Osteoblast (primary cell): ENCODE measurements around the gene GRIK2. TPM values are rescaled to one million over a fixed set of nuclear protein-coding genes. Genes with fewer than 3 reads are reported as not detected.

Experiments used
- DNase-seq: peaks from one replicate; pipeline ENCODE4 v3.0.0; 2011; ENCODE audit warnings: low spot score, mixed read lengths; ENCODE audit not compliant: insufficient read length; ENCODE audit errors: missing footprints
- H2AFZ ChIP-seq: 2 replicates; pipeline ENCODE4 v1.6.0; 2011; ENCODE audit warnings: mild to moderate bottlenecking, low read length
- H3K27ac ChIP-seq: 2 replicates; pipeline ENCODE4 v1.5.1; 2011; ENCODE audit warnings: mild to moderate bottlenecking, low read depth, low read length, moderate library complexity
- H3K27me3 ChIP-seq: 2 replicates; pipeline ENCODE4 v1.6.0; 2012; ENCODE audit warnings: mild to moderate bottlenecking, control low read depth, inconsistent platforms, low read length, moderate library complexity; ENCODE audit not compliant: insufficient read depth
- H3K36me3 ChIP-seq: 2 replicates; pipeline ENCODE4 v1.5.1; 2011; ENCODE audit warnings: mild to moderate bottlenecking, low read length, control low read depth, moderate library complexity; ENCODE audit not compliant: insufficient read depth
- H3K4me1 ChIP-seq: 2 replicates; pipeline ENCODE4 v1.5.1; 2011; ENCODE audit warnings: mild to moderate bottlenecking, low read length, control low read depth, moderate library complexity; ENCODE audit not compliant: insufficient read depth
- H3K4me2 ChIP-seq: 2 replicates; pipeline ENCODE4 v1.6.0; 2011; ENCODE audit warnings: mild to moderate bottlenecking, low read length; ENCODE audit not compliant: insufficient read depth
- H3K4me3 ChIP-seq: fragments of 200-600 bp; sonication (generic); 3 replicates; pipeline ENCODE4 v1.5.1; 2012; ENCODE audit warnings: mild to moderate bottlenecking, low read length, inconsistent platforms; ENCODE audit not compliant: insufficient read depth
- H3K79me2 ChIP-seq: 2 replicates; pipeline ENCODE4 v1.6.0; 2012; ENCODE audit warnings: mild to moderate bottlenecking, low read length, control low read depth, inconsistent platforms; ENCODE audit not compliant: insufficient read depth
- H3K9me3 ChIP-seq: 2 replicates; pipeline ENCODE4 v1.5.1; 2011; ENCODE audit warnings: low read depth, low read length, control low read depth
- H4K20me1 ChIP-seq: 2 replicates; pipeline ENCODE4 v1.6.0; 2012; ENCODE audit warnings: mild to moderate bottlenecking, low read length, control low read depth; ENCODE audit not compliant: insufficient read depth
- total RNA-seq: library from RNA; depleted of rRNA; stranded (reverse); fragments of >200 nt; gene quantifications from 2 replicates; pipeline ENCODE4 v1.2.3, GENCODE V29; 2012
- TF ChIP-seq, protein P1 (sequence below): IDR thresholded peaks from 2 replicates; pipeline ENCODE4 v1.5.1; 2011; ENCODE audit warnings: mild to moderate bottlenecking, low read depth, low read length, moderate library complexity; ENCODE audit errors: extremely low read depth

GRIK2 gene
- total RNA-seq, 1 donor = 0.72 TPM

DNA sequence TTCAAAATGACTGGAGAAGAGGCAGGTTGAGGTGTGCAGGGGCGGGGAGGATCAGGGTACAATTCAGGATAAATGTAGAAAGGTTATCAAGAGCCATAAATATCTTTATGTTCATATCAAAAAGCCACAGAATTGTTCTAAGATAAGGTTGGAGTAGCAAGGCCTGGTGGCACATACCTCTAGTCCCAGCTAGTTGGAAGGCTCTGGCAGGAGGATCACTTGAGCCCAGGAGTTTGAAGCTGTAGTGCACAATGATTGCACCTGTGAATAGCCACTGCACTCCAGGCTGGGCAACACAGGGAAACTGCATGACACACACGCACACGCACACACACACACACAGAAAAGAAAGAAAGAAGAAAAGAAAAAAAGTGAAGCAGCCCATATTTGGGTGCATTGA is 194.8 kb downstream of the GRIK2 start:
- H3K27me3 ChIP-seq = no peaks in the 10 kb centered on the region
- no peaks in the 10 kb centered on the region for H3K36me3 ChIP-seq
- DNase-seq = no peak
- H3K27ac ChIP-seq = no peak overlapping the region
- H3K4me1 ChIP-seq = no peaks in the 10 kb centered on the region
- H4K20me1 ChIP-seq = no peaks in the 10 kb centered on the region
- H2AFZ ChIP-seq = no peak overlapping the region
- TF ChIP-seq, protein P1, sequence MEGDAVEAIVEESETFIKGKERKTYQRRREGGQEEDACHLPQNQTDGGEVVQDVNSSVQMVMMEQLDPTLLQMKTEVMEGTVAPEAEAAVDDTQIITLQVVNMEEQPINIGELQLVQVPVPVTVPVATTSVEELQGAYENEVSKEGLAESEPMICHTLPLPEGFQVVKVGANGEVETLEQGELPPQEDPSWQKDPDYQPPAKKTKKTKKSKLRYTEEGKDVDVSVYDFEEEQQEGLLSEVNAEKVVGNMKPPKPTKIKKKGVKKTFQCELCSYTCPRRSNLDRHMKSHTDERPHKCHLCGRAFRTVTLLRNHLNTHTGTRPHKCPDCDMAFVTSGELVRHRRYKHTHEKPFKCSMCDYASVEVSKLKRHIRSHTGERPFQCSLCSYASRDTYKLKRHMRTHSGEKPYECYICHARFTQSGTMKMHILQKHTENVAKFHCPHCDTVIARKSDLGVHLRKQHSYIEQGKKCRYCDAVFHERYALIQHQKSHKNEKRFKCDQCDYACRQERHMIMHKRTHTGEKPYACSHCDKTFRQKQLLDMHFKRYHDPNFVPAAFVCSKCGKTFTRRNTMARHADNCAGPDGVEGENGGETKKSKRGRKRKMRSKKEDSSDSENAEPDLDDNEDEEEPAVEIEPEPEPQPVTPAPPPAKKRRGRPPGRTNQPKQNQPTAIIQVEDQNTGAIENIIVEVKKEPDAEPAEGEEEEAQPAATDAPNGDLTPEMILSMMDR = no peak
- no peak overlapping the region for H3K4me3 ChIP-seq
- H3K4me2 ChIP-seq = no peak overlapping the region
- H3K79me2 ChIP-seq = no peaks in the 10 kb centered on the region
- no peaks in the 10 kb centered on the region for H3K9me3 ChIP-seq

DNA sequence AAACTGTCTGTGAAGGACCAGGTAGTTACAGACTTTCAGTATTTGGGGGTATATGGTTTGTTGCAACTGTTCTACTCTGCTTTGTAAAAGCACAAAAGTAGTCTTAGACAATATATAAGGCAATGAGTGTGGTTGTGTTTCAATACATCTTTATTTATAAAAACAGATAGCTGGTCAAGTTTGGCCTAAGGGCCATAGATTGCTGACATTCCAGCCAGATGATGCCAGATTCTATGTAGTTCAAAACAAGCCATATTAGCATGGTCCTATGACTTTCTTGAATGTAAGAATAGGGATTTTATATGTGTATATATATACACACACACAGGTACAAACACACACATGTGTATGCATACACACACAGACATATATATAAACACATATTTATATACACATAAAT is 201.8 kb downstream of the GRIK2 start:
- Histone ChIP-seq H3K4me1 (no peaks in the 10 kb centered on the region), H3K4me3 (no peak overlapping the region), H2AFZ (no peak overlapping the region), H3K9me3 (no peaks in the 10 kb centered on the region), H3K79me2 (no peaks in the 10 kb centered on the region), H3K4me2 (no peak overlapping the region), H3K27me3 (no peaks in the 10 kb centered on the region), H4K20me1 (no peaks in the 10 kb centered on the region), H3K36me3 (no peaks in the 10 kb centered on the region), H3K27ac (no peak overlapping the region)
- DNase-seq = no peak
- TF ChIP-seq, protein P1 = no peak

DNA sequence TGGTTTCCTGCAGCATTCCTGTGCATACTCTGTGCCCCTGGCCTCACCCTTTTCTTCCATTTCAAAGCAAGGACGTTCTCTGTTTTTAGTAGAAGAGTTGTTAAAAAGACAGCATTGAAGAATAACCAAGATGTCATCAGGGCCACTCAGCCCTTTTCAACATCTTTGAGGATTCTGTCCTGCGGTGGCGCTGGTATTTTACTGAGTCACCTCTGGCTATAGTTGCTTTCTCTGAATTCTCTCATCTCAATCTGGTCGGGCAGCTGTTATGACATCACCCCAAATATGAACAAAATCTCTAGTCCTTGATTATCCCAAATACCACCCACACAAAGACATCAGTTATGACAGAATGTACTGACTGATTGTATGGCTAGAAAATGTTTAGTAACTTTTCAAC is 204.2 kb downstream of the GRIK2 start:
- Histone ChIP-seq H3K27me3 (no peaks in the 10 kb centered on the region), H3K79me2 (no peaks in the 10 kb centered on the region), H3K27ac (no peak overlapping the region), H3K4me1 (no peaks in the 10 kb centered on the region), H4K20me1 (no peaks in the 10 kb centered on the region), H3K9me3 (no peaks in the 10 kb centered on the region), H3K4me2 (no peak overlapping the region), H3K4me3 (no peak overlapping the region), H2AFZ (no peak overlapping the region), H3K36me3 (no peaks in the 10 kb centered on the region)
- DNase-seq = peak; percentile 1
- TF ChIP-seq, protein P1 = no peak

DNA sequence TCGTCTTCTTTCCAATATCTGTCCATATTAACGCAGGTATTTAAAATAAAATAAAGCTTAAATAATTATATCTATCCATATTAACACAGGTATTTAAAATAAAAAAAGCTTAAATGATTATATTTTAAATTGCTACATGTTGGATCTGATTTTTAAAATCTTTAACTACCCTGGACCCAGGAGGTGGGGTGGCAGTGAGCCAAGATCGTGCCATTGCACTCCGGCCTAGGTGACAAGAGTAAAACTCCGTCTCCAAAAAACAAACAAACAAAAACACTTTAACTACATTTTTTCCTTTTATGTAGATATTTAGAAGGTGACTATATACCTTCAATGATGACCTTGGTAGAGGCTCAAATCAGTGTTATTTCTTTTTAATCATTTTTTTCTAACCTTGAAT is 211.9 kb downstream of the GRIK2 start:
- no peak overlapping the region for H3K4me2 ChIP-seq
- H2AFZ ChIP-seq = no peak overlapping the region
- H3K9me3 ChIP-seq = no peaks in the 10 kb centered on the region
- no peaks in the 10 kb centered on the region for H3K27me3 ChIP-seq
- H4K20me1 ChIP-seq = no peaks in the 10 kb centered on the region
- no peaks in the 10 kb centered on the region for H3K36me3 ChIP-seq
- H3K4me3 ChIP-seq = no peak overlapping the region
- no peak for DNase-seq
- H3K27ac ChIP-seq = no peak overlapping the region
- no peaks in the 10 kb centered on the region for H3K4me1 ChIP-seq
- no peaks in the 10 kb centered on the region for H3K79me2 ChIP-seq
- TF ChIP-seq, protein P1 = no peak
